ENCODE results near the gene LARP6. TPM values are rescaled to one million over a fixed set of nuclear protein-coding genes. Genes with fewer than 3 reads are reported as not detected.
"Not testable (repeated sequence)": the region's sequence is repeated elsewhere in the genome, so short reads cannot be mapped to it uniquely, and the experiment has no call there.

Gene LARP6
- polyA plus RNA-seq, 2 of the 4 experiments (the other 2 are of a cell fraction): 57.2 to 158 TPM

- DNase-seq (ENCODE audit: low read depth in 1 of 2, low spot score in 1 of 2) (peak in 1 of 2 experiments; percentile 42), ATAC-seq (peak; percentile 83 to 88; a peak in 4 of 6 replicates), FAIRE-seq (peak; percentile 99)
- Histone ChIP-seq H3K27ac (peak overlapping the region in 1 of 2 experiments; percentile 15; a peak in 3 of 6 replicates), H3K4me3 (no peak overlapping the region), H3K4me1 (peaks cover 7% of the 10 kb centered on the region; the same call in 2 of the 3 replicates), H3K4me2 (0 out of 3 replicates have a peak overlapping the region, but pooled peaks have one; percentile 6), H3K9me3 (peaks cover 7% of the 10 kb centered on the region; the same call in 2 of the 3 replicates)
- TF ChIP-seq RAD21 (conservative IDR thresholded peaks at IDR 0.05 in 1 of 2, IDR thresholded peaks at IDR 0.05 in 1 of 2): peak; percentile 95
- peak; percentile 97 for TF ChIP-seq CTCF (IDR thresholded peaks at IDR 0.05)
- no peak for TF ChIP-seq FOSL2 (IDR thresholded peaks at IDR 0.05)
- no peak for TF ChIP-seq FOSL2 (CRISPR knock-in tag; IDR thresholded peaks at IDR 0.05)
- TF ChIP-seq SMC3 (IDR thresholded peaks at IDR 0.05): peak; percentile 98
- POLR2A ChIA-PET: interaction anchor here (0.6 to 2.3 kb wide), 6 partner anchors 12 to 112 kb away, joined by 3 to 17 read pairs (median 6); partner anchors contain the start of genes LARP6 and UACA
- CTCF ChIA-PET: interaction anchor here (0.6 to 9.1 kb wide), 55 partner anchors 10 to 1837 kb away, joined by 3 to 331 read pairs (median 4); partner anchors contain the start of genes LARP6, LRRC49 and THAP10
- 68% methylated on average over 7 of the region's 7 CpGs for WGBS (ENCODE audit: missing lambda C conversion rate)
These were observed 21.2 kb upstream of the LARP6 start for GRCh38 chr15:70875001-70875782.

GRCh38 chr15:70873232-70874054, 19.5 kb upstream of the LARP6 start:
- ATAC-seq: no peak
- no peak overlapping the region for H3K4me3 ChIP-seq
- H3K4me2 ChIP-seq: no peak overlapping the region
- CTCF ChIA-PET: interaction anchor here (0.9 to 9.1 kb wide), 15 partner anchors 12 to 1396 kb away, joined by 3 to 331 read pairs (median 6); partner anchors contain the start of gene LARP6
- no peak for FAIRE-seq
- peaks cover 13% of the 10 kb centered on the region; the same call in 2 of the 3 replicates for H3K4me1 ChIP-seq
- TF ChIP-seq CHD2 (IDR thresholded peaks at IDR 0.05; ENCODE audit: low read length, partially characterized antibody) (no peak), USF2 (IDR thresholded peaks at IDR 0.05) (peak; percentile 55)
- H3K27ac ChIP-seq: no peak overlapping the region
- POLR2A ChIA-PET: interaction anchor here (1.3 to 2.3 kb wide), 2 partner anchors 19 to 110 kb away, joined by 5 to 17 read pairs; partner anchors contain the start of genes LARP6 and UACA
- DNase-seq (ENCODE audit: low read depth in 1 of 2, low spot score in 1 of 2): no peak
- WGBS (ENCODE audit: missing lambda C conversion rate): 72% methylated on average over 2 of the region's 2 CpGs
- H3K9me3 ChIP-seq: peaks cover 7% of the 10 kb centered on the region; the same call in 2 of the 3 replicates

GRCh38 chr15:70871490-70871889, 17.5 kb upstream of the LARP6 start:
- DNase-seq (ENCODE audit: low read depth in 1 of 2, low spot score in 1 of 2); H3K9me3 ChIP-seq; FAIRE-seq; H3K4me3 ChIP-seq; POLR2A ChIA-PET; H3K27ac ChIP-seq; ATAC-seq; H3K4me2 ChIP-seq: not testable (repeated sequence)
- H3K4me1 ChIP-seq: peaks cover 16% of the 10 kb centered on the region; the same call in 2 of the 3 replicates
- CTCF ChIA-PET: interaction anchor here (1.1 to 9.1 kb wide), 4 partner anchors 15 to 929 kb away, joined by 3 to 331 read pairs (median 175); partner anchors contain the start of gene LARP6
- WGBS (ENCODE audit: missing lambda C conversion rate): 84% methylated on average over 21 of the region's 34 CpGs

DNA sequence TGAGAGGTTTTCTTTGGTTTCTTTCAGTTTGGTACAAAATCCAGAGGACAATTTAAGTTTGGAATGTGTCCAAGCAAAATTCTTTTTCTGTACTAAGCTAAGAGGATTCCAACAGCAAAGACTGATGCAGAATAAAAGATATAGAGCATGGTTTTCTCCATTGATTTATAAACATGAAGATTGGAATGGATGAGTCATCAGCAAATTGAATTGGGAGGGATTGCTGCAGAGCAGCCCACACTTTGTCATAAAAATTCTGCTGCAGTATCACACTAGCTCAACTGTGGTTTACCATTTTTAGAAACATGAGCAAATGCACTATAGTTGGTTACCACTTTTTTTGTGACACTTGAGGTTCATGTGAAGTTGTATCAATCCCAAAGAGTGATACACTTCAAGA, 16.1 kb upstream of the LARP6 start:
- Histone ChIP-seq H3K27ac (no peak overlapping the region), H3K9me3 (peaks cover 7% of the 10 kb centered on the region; the same call in 2 of the 3 replicates), H3K4me1 (peaks cover 16% of the 10 kb centered on the region; the same call in 2 of the 3 replicates), H3K4me3 (no peak overlapping the region), H3K4me2 (no peak overlapping the region)
- DNase-seq (ENCODE audit: low read depth in 1 of 2, low spot score in 1 of 2) (no peak), FAIRE-seq (no peak), ATAC-seq (no peak)
- ChIA-PET CTCF (interaction anchor here (0.5 to 9.1 kb wide), 7 partner anchors 9 to 412 kb away, joined by 3 to 331 read pairs (median 4); partner anchors contain the start of genes LARP6 and LRRC49), POLR2A (no interaction called here)
- TF ChIP-seq, protein P1, sequence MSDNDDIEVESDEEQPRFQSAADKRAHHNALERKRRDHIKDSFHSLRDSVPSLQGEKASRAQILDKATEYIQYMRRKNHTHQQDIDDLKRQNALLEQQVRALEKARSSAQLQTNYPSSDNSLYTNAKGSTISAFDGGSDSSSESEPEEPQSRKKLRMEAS (IDR thresholded peaks at IDR 0.05): no peak
- TF ChIP-seq EHMT2 (IDR thresholded peaks at IDR 0.05; ENCODE audit: low read depth) (no peak), MAFK (IDR thresholded peaks at IDR 0.05; ENCODE audit: partially characterized antibody) (no peak), ZNF302 (CRISPR knock-in tag; IDR thresholded peaks at IDR 0.05) (no peak), FOSL2 (IDR thresholded peaks at IDR 0.05) (no peak), FOSL2 (CRISPR knock-in tag; IDR thresholded peaks at IDR 0.05) (peak; percentile 86), MYC (IDR thresholded peaks at IDR 0.05; ENCODE audit: borderline replicate concordance, low read length) (no peak)
